Dedifferentiated amniotic fluid mesenchymal stem cell (primary cell): ENCODE measurements around the gene WRAP73.
"Not testable (repeated sequence)": the region's sequence is repeated elsewhere in the genome, so short reads cannot be mapped to it uniquely, and the experiment has no call there.

Experiments used
- DNase-seq: peaks from one replicate; pipeline ENCODE4 v3.0.0-alpha.2; 2016; ENCODE audit errors: extremely low spot score

The WRAP73 gene

DNA sequence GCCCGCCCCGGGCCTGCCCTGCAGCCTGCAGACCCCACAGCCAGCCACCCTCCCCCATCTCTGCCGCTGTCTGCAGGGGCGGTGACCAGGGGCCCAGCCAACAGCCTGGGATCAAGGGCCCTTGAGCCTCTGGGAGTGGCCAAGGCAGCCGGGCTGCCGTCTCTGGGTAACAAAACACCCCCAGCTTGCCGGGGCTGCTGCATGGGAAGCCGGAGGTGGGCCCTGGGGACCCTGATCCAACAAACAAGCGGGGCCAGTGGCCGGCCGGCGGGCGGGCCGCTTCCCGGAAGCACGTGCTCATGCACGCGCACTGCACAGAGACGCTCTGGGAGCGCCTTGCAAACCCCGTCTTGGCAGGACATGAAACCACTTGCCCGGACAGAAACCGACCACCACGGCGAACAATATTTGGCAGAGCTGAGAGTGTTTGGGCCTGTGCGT, 51.8 kb downstream of the WRAP73 start:
- no peak for DNase-seq

DNA sequence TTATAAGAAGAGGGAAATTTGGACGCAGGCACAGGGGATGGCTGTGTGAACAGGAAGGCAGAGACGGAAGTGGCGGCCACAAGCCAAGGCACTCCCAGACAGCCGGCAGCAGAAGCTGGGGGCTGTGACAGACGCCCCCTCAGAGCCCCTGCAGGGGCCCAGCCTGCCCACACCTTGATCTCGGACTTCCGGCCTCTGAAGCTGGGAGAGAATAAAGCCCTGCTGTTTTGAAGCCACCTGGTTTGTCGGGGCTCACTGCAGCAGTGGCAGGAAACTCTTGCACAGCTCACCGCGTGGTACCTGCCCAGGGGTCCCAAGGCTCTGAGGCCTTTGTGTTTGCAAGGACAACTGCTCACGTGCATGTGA, 52.3 kb downstream of the WRAP73 start:
- no peak for DNase-seq

DNA sequence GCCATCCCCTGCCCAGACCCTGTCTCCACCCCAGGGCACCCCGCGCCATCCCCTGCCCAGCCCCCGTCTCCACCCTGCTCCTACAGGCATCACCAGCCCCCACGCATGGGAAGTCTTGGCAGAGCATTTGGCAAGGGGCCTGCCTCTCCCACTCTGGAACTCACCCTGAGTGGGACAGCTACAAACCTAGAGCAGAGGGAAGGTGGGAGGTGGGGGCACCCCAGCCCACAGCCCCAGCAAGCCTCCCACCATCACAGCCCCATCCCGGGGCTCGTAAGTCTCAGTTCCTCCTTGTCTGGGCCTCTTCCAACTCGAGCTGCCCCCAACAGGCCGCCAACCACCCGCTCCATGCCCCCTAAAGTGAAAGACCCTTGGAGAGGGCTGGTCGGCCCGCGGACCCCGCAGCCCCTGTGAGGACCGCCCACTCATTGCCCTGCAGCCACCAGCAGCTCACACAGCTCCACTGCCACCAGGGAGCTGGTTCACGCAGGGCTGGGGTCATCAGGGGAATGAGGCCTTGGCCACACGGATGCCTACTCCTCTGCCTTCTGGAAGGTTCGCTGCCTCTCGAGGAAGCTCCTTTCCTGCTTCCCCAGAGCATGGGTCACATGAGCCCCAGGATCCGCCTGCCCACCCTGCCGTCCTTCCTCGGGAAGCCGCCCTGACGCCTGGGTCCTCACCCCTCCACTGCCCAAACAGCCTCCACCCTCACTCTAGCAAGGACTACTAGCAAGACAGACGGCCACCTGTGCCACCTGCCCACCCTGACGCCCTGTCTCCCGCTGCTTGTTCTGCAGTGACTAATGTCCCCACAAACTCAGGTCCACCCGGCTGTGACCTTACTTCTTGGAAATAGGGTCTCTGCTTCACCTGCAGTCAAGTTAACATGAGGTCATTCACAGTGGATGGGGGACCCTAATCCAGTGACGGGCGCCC, 53.0 kb downstream of the WRAP73 start:
- no peak for DNase-seq

DNA sequence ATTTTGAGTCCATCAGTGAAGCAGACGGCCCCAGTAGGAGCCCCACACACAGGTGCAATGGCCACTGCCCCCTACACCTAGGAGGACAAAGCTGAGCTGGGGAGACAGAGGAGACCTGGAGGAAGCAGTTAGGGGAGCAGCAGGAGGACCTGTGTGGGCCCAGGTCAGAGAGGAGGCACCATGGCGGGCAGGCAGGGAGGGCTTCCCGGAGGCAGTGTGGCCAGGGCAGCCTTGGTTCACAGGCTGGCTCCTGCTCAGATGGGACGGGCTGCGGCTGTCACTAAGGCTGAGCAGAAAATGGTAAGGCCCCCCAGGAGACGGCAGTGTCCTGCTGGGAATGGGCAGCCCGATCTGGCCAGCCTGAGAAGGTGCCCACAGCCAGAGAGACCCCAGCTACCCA, 54.0 kb downstream of the WRAP73 start:
- no peak for DNase-seq

DNA sequence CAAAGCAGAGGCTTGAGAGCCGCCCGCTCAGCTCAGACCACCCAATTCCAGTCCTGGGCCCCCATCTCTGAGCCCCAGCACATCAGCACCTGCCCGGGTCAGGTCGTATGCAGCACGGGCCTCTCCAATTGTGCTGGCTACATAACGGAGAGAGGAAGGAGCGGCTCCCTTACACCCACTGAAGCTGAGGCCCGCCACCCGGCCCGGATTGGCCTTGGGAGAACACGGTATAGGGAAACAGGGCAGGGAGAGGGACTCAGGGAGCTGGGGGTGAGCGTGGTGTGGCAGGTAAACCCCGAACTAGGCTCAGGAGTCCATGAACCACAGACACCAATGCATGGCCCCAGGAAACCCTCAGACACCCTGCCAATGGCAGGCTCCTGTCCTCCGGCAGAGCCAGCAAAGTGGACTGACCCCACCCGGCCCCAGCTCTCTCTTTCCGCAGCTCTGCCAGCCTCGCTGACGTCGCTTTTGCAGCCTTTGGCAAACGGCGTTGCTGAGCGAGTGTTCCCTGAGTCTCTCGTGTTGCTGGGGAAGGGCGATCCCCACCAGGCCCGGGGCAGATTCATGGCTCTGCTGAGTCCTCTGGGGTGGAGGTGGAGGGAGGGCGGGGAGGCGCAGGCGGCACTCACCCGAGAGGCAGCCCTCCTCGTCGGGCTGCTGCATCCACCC, 55.1 kb downstream of the WRAP73 start:
- DNase-seq, result no peak

DNA sequence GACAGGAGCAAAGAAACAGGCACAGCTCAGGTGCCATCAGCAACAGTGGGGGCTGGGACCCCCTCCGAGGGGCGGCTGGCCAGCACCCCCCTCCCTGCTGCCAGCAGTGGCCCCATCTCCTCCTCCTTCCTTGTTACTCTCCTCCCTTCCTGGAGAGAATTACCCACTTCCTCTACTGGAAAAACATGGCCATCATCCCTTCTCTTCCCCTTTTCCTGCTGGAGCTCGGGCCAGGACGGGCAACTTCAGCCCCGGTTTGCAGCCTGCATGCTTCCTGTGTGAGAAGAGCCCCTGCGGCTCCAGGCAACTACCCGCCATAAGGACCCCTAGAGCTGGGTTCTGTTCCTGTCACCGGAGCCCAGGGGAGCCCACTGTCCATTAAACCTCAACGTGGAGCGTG, 56.2 kb downstream of the WRAP73 start:
- DNase-seq, result no peak

DNA sequence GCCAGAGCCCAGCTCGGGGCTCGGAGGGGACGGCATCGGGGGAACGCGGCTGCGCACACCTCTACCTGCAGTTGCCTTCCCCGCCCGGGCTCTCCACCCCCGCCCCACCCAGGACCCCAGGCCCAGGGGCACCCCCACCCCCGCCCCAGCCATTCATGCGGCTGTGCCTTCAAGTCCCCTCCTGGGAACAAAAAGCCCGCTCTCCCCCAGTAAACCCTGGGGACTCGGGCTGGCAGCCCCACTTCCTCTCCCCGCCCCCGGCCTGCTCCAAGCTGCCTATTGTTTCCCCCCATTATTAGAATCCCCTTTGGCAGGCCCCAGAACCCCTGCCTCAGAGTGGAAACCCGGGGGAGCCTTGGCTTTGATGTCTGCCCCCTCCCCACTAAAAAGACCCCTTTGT, 56.6 kb downstream of the WRAP73 start:
- no peak for DNase-seq

DNA sequence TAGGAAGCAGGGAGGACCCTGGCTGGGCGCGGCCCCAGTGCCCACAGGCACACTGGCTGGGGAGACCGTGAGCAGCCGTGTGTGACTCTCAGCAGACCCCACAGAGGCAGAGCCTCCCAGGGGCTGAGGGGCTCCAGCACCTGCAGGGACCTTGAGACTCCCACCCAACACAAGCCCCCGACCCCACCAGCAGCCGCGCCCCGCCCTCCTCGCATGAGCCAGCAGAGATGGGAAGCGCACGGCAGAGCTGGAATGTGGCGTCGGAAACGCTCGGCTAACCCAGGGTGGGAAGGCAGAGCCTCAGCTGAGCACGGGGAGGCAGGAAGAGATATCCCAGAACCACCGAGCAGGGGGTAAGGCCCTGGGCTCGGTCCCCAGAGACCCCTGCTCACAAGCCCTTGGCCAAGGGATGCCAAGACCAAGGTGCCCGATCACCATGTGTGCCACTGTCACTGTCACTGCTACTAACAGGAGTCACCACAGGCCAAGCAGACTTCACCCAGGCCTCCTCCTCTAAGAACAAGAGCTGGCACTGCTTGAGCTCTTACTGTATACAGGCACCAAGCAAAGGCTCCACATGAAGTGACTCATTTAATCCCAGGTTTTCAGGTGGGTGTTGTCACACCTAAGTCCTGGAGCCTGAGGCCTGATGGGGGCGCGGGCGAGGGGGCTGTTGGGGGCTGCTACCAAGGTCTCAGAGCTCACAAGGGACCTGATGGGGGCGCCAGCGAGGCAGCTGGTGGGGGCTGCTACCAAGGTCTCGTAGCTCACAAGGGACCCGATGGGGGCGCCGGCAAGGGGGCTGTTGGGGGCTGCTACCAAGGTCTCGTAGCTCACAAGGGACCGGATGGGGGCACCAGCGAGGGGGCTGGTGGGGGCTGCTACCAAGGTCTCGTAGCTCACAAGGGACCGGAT, 58.7 kb downstream of the WRAP73 start:
- DNase-seq, result no peak

DNA sequence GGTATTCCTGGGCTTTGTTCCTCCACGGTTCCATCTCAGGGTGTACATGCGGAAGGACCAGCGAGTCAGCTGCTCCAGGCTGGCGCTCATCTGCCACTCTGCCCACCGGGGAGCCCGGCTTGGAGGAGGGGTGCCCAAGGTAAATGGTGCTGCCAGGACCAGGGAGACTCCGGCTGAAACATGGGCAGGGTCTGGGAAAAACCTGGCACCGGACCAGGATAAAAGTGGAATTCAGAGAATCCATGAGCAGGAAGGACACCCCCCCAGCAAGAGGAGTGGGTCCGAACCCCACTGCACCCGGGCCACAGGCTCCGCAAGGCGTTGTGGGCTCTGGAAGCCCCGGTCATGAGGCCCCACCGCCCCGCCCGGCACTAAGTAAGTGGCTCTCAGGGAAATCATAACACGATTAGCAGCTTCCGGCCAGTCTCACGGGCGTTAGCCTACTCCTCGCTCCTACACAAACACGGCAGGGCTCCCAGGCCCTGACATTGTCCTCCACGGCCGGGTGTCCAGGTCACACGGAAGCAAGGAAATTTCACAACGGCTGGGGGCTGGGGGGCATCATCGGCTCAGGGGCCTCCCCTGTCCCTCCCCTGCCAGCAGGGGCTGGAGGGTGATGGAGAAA, 59.7 kb downstream of the WRAP73 start:
- no peak for DNase-seq

DNA sequence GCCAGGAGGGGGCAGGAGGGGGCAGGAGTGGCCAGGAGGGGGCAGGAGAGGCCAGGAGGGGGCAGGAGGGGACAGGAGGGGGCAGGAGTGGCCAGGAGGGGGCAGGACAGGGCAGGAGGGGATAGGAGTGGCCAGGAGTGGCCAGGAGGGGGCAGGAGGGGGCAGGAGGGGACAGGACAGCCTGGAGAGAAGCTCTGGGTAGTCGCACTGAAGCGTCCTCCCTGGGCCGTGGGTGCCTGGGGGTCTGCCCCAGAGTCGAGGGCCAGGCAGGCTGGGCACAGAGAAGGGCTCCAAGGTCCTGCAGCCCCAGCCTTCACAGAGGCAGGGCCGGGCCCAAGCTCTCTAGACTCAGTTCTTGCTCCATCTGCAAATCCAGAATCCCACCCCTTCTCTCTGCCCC, 61.5 kb downstream of the WRAP73 start:
- DNase-seq, result no peak

DNA sequence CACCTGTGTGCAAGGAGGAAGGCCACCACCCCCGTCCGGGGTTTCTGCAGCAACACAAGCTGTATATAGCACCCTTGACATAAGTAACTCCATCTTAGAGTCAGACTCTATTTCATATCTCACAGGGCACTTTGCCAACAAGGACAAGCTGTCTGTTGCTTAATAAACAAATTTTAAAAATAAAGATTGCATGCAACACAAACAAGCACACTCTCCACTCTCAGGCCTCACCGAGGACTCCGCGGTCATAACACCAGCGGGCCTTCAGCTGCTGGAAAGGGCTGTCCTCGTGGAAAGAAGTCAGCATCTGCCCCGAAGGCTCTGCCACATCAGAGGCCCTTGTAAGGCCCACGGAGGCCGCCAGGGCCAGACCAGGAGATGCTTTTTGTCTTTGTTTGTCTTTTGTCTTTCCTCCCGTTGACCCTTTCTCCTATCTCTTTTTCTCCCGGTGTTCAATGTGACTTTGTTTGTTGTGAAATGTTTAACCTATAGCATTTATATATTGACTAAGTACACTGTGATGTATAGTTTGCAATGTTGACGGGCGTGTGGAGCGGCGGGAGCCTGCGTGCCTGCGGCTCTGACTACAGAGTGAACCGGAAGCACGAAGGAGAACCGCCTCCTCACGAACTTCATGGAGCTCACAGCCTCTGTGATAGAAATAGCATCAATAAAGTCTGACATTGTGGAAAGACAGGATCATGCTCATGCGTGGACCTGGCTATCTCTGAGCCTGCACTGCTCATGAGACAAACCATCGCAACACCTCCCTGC, 62.7 kb downstream of the WRAP73 start:
- DNase-seq, result no peak

DNA sequence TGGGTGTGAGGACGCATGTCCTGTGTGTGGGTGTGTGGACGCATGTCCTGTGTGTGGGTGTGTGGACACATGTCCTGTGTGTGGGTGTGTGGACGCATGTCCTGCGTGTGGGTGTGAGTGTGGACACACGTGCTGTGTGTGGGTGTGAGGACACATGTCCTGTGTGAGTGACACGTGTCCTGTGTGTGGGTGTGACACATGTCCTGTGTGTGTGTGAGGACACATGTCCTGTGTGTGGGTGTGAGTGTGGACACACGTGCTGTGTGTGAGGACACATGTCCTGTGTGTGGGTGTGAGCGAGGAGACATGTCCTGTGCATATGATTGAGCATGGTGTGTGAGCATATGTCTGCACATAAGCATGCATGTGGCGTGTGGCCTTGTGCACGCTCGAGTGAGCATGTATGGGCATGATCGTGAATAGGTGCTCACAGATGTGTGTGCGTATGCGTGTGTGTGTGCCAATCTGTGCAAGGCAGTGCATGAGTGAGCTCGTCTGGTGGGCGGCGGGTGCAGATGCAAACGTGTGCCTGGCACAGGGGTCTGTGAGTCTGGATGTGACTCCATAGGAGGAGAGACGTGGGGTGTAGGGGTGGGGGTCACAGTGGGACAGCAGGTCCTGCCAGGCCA, 63.8 kb downstream of the WRAP73 start:
- no peak for DNase-seq

DNA sequence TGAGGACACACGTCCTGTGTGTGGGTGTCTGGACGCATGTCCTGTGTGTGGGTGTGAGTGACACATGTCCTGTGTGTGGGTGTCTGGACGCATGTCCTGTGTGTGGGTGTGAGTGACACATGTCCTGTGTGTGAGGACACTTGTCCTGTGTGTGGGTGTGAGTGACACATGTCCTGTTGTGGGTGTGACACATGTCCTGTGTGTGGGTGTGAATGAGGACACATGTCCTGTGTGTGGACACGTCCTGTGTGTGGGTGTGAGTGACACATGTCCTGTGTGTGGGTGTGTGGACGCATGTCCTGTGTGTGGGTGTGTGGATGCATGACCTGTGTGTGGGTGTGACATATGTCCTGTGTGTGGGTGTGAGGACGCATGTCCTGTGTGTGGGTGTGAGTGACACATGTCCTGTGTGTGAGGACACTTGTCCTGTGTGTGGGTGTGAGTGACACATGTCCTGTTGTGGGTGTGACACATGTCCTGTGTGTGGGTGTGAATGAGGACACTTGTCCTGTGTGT, 64.5 kb downstream of the WRAP73 start:
- DNase-seq, result not testable (repeated sequence)

DNA sequence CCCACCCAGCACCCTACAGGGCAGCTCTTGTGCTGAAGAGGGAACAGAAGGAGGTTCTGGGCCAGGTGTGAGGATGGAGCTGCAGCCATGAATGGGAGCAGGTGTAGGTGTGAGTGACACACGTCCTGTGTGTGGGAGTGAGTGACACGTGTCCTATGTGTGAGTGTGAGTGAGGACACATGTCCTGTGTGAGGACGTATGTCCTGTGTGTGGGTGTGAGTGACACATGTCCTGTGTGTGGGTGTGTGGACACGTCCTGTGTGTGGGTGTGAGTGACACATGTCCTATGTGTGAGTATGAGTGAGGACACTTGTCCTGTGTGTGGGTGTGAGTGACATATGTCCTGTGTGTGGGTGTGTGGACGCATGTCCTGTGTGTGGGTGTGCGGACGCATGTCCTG, 65.0 kb downstream of the WRAP73 start:
- DNase-seq, result no peak

DNA sequence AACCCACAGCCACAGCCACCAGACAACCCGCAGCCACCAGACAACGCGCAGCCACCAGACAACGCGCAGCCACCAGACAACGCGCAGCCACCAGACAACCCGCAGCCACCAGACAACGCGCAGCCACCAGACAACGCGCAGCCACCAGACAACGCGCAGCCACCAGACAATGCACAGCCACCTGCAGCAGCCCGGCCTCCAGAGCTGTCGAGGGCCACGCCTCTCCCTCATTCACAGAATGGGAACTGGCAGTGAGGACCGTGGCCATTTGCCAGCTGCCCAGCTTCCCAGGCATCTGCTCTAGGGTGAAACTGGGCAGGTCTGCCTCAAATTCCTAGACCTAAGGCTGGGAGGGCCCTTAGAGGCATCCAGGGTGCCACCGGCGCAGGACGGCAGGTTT, 66.2 kb downstream of the WRAP73 start:
- not testable (repeated sequence) for DNase-seq

DNA sequence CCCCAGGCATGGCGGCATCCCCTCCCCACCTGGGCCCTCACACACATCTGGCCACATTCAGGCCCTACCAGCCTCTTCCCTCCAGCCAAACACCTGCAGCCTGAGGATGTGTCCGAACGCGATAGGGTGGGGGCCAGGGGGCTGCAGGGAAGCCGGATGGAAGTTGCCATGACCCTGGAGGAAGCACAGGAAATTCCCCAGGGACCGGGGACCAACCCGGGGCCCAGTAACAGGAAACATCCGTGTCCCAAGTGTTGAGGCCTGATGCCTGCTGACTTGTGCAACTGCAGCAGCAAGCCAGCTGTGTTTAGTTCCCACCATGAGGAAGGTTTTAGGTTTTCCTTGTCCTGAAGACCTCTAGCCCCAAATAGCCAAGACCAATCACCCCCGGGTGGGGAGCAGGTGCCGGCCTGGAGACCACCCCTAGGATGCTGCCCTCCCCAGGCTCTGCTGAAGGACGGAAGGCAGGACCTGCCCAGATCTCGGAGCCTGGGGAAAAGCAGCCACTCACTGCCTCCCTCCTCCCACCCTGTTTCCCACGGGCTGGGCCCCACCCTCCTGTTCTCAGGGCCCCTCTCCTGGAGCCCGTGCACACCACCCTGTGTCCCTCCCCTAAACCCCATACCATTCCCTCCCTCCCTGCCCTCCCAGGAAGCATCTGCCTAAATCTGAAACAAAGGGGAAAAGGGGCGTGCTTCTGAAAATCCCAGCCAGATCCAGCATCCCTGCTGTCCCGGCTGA, 68.4 kb downstream of the WRAP73 start:
- no peak for DNase-seq
